ENCODE results near the gene IQCF5. TPM values are rescaled to one million over a fixed set of nuclear protein-coding genes. Genes with fewer than 3 reads are reported as not detected.

Gene IQCF5
- total RNA-seq, 1 experiment from 2014 or later: not detected

DNA sequence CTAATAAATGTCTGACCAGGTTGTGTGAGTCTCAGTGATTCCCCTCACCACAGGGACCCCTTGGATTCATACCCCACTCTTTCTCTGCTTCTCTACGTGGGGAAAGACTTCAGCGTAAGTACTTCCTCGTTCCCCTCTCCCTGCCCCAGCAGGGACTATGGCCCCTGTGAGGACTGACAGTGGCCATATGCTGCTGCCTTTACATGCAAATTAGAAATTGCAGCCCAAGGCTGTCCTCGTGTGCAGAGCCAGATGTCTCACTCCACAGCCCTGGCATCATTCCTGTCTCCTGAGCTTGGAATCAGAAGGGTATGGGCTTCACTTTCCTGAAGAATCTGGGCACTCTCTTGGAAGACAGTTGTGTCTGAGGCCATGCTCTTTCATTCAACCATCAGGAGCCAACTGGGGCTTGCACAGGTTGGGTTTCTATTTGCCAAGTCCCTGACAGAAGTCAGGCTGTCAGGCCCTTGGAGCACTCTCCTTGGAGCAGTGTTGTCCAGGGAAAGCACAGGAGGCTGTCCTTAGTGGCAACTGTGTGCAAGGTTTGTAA, 44.5 kb downstream of the IQCF5 start:
- no peak overlapping the region for H3K14ac ChIP-seq (ENCODE audit: insufficient read depth, low read length)
- H4K8ac ChIP-seq (replicated peaks; ENCODE audit: insufficient read length, low read depth, low read length): no peak overlapping the region
- no peak overlapping the region for H3K18ac ChIP-seq (ENCODE audit: insufficient read length, low read depth, low read length)
- no peaks in the 10 kb centered on the region for H3K79me1 ChIP-seq (ENCODE audit: insufficient read depth, low read depth, low read length, poor library complexity, severe bottlenecking)
- no peak overlapping the region for H2AK5ac ChIP-seq (ENCODE audit: insufficient read length, low read length)
- no peak overlapping the region for H4K5ac ChIP-seq (ENCODE audit: insufficient read length, low read depth, low read length)
- Mint-ChIP-seq H3K27ac (no peak overlapping the region), H3K4me3 (no peak overlapping the region), H3K36me3 (ENCODE audit: insufficient read depth in 1 of 3, low read depth in 3 of 3) (peaks cover 4 to 5% (median 5%) of the 10 kb centered on the region in 3 experiments; a peak in 5 of 7 replicates), H3K27me3 (ENCODE audit: low read depth) (peaks cover 4% of the 10 kb centered on the region), H3K9me3 (peaks cover 22 to 37% of the 10 kb centered on the region in 2 experiments), H3K4me1 (peaks cover 0 to 3% of the 10 kb centered on the region in 2 experiments; a peak in 1 of 4 replicates)
- H3K4me1 ChIP-seq (ENCODE audit: insufficient read depth, low read length): no peaks in the 10 kb centered on the region
- no peak overlapping the region for H3K9ac ChIP-seq (ENCODE audit: extremely low read depth, insufficient read length, low read length)
- H2BK120ac ChIP-seq (ENCODE audit: low read depth, low read length, poor library complexity, severe bottlenecking): no peak overlapping the region
- no peak overlapping the region for H2BK12ac ChIP-seq (ENCODE audit: insufficient read length, low read depth, low read length)
- no peak overlapping the region for H3K23ac ChIP-seq (ENCODE audit: insufficient read length, low read depth, low read length)
- no peak for DNase-seq
- no CpG with 5 or more reads among the region's 4 CpGs for WGBS (ENCODE audit: extremely low coverage, insufficient read length, low lambda C conversion rate)
- no peaks in the 10 kb centered on the region for H3K9me3 ChIP-seq (ENCODE audit: control insufficient read depth, low read depth, low read length)
- no peak overlapping the region for H4K91ac ChIP-seq (ENCODE audit: insufficient read length, low read depth, low read length)
- H4K20me1 ChIP-seq (ENCODE audit: control insufficient read depth, insufficient read depth, insufficient read length): no peaks in the 10 kb centered on the region
- H3K27me3 ChIP-seq (ENCODE audit: insufficient read depth, low read length): no peaks in the 10 kb centered on the region
- no peak overlapping the region for H2BK5ac ChIP-seq (ENCODE audit: insufficient read length, low read length)
- no peak overlapping the region for H3T11ph ChIP-seq (ENCODE audit: low read length)
- no peak overlapping the region for H3K4ac ChIP-seq (ENCODE audit: low read depth, low read length)
- no peak overlapping the region for H2AFZ ChIP-seq (ENCODE audit: low read length)
- H3K79me2 ChIP-seq (ENCODE audit: insufficient read depth, low read length): no peaks in the 10 kb centered on the region
- H3K56ac ChIP-seq (ENCODE audit: insufficient read length, low read depth, low read length): no peak overlapping the region
- H3K27ac ChIP-seq (ENCODE audit: insufficient read length, low read depth, low read length): no peak overlapping the region
- H3K23me2 ChIP-seq (ENCODE audit: insufficient read length, low read depth, low read length, poor library complexity, severe bottlenecking): no peaks in the 10 kb centered on the region
- no peak overlapping the region for H3K4me2 ChIP-seq (ENCODE audit: insufficient read depth, insufficient read length, low read length)
- H2BK15ac ChIP-seq (ENCODE audit: low read depth, low read length): no peak overlapping the region
- no peak overlapping the region for H2BK20ac ChIP-seq (ENCODE audit: low read depth, low read length, poor library complexity, severe bottlenecking)
- TF ChIP-seq, protein P1, sequence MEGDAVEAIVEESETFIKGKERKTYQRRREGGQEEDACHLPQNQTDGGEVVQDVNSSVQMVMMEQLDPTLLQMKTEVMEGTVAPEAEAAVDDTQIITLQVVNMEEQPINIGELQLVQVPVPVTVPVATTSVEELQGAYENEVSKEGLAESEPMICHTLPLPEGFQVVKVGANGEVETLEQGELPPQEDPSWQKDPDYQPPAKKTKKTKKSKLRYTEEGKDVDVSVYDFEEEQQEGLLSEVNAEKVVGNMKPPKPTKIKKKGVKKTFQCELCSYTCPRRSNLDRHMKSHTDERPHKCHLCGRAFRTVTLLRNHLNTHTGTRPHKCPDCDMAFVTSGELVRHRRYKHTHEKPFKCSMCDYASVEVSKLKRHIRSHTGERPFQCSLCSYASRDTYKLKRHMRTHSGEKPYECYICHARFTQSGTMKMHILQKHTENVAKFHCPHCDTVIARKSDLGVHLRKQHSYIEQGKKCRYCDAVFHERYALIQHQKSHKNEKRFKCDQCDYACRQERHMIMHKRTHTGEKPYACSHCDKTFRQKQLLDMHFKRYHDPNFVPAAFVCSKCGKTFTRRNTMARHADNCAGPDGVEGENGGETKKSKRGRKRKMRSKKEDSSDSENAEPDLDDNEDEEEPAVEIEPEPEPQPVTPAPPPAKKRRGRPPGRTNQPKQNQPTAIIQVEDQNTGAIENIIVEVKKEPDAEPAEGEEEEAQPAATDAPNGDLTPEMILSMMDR (conservative IDR thresholded peaks at IDR 0.05): no peak

Data from H9 (cell line).